Gastroesophageal sphincter (tissue), 4 donors: ENCODE data around the gene SLCO3A1. TPM values are rescaled to one million over a fixed set of nuclear protein-coding genes. Genes with fewer than 3 reads are reported as not detected.

ENCODE experiments used
- ATAC-seq: fragments of 150-250 bp; one replicate; pipeline ENCODE4 v1.9.1; 2016; ENCODE audit warnings: mild to moderate bottlenecking, moderate library complexity
- H3K27ac ChIP-seq, 4 donors: fragments of 200-600 bp; sonication (generic) in 3 of 4; 1 replicate in 3 of 4; 2 replicates in 1 of 4; pipeline ENCODE4 v1.5.1; 2016 to 2019
- H3K27me3 ChIP-seq: fragments of 200-600 bp; sonication (generic); one replicate; pipeline ENCODE4 v1.5.1; 2019
- H3K36me3 ChIP-seq, 2 donors: fragments of 200-600 bp; sonication (generic); one replicate each; pipeline ENCODE4 v1.5.1; 2019; ENCODE audit warnings: control low read depth in 1 of 2
- H3K4me1 ChIP-seq, 3 donors: fragments of 200-600 bp; sonication (generic); 1 replicate in 2 of 3; 2 replicates in 1 of 3; pipeline ENCODE4 v1.5.1; 2016 to 2019; ENCODE audit warnings: control low read depth in 2 of 3
- H3K4me3 ChIP-seq, 2 donors: fragments of 200-600 bp; sonication (generic); one replicate each; pipeline ENCODE4 v1.5.1; 2019; ENCODE audit warnings: mild to moderate bottlenecking in 1 of 2, moderate library complexity in 1 of 2
- H3K9me3 ChIP-seq, 3 donors: fragments of 200-600 bp; sonication (generic); one replicate each; pipeline ENCODE4 v1.5.1; 2017 to 2019; ENCODE audit warnings: control low read depth in 2 of 3
- EP300 ChIP-seq: sonication (generic); formaldehyde crosslinking; IDR thresholded peaks from one replicate; pipeline ENCODE4 v1.6.1; 2017; ENCODE audit warnings: antibody characterized with exemption, mild to moderate bottlenecking
- POLR2A ChIP-seq, 2 donors: fragments of 450-650 bp; IDR thresholded peaks; one replicate each; pipeline ENCODE4 v1.6.1; 2017; ENCODE audit warnings: antibody characterized with exemption in 2 of 2, mild to moderate bottlenecking in 2 of 2, moderate library complexity in 1 of 2
- POLR2AphosphoS5 ChIP-seq: sonication (generic); formaldehyde crosslinking; IDR thresholded peaks from one replicate; pipeline ENCODE4 v1.6.1; 2017; ENCODE audit warnings: antibody characterized with exemption
- WGBS, 2 donors: methylation state at CpG; one replicate each; pipeline ENCODE4 v1.1.5; 2018; ENCODE audit warnings: low coverage in 1 of 2; 5-methylcytosine and 5-hydroxymethylcytosine counted together
- total RNA-seq, 4 donors: library from RNA; depleted of rRNA; stranded (reverse); fragments of >200 nt; gene quantifications; one replicate each; pipeline ENCODE4 v1.1.0, GENCODE V29; 2016
- TF ChIP-seq, protein P1 (sequence below), 4 experiments: fragments of 200-600 bp in 2 of 4; fragments of 450-650 bp in 2 of 4; sonication (generic) in 1 of 4; IDR thresholded peaks; one replicate each; pipeline ENCODE4 v1.5.1; 2017 to 2019; ENCODE audit warnings: antibody characterized with exemption in 4 of 4, mild to moderate bottlenecking in 2 of 4, moderate library complexity in 2 of 4

Gene SLCO3A1
- total RNA-seq, 4 donors from 2014 or later: 10.1 to 14.4 (median 12.1) TPM

DNA sequence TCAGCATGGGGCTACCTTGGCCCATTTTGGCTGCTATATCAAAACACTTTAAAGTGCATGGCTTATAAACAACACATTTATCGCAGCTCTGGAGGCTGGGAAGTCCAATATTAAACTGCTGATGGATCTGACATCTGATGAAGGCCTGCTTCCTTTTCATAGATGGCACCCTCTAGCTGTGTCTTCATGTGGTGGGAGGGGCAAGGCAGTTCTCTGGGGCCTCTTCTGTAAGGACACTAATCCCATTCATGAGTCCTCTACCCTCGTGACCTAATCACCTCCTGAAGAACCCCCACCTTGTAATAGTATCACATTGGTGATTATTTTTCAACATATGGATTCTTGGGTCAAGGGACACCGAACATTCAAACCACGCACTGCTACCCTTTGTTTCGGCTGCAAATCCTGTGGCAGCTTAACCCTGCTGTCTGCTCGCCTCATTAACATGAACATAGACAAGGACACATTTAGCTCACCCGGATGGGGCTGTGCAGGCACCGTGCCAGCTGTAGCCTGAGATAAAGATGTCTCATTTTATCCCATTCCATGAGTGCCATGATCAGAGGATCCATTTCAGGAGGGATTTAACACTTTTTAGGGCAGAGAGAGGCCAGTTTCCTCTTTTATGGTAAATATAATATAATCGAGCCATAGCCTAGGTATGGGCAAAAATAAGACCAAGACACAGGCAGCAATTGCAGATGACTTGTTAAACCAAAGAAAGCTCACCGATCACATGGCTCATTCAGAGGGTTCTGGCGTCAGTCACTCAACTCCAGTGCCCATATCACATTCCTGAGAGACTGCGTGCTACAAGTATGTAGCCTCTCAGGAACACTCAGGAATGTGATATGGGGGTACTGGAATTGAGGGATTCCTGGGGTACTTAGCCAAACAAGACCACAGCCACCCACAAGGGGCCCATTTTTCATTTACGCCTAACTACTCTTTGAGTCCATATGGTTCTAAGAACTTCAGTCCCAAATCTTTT is 289.0 kb downstream of the SLCO3A1 start:
- no peaks in the 10 kb centered on the region for H3K4me1 ChIP-seq
- 92 to 97% methylated on average over 4 to 10 of the region's 13 CpGs for WGBS, 2 donors
- TF ChIP-seq POLR2AphosphoS5 (no peak), POLR2A (IDR thresholded peaks at IDR 0.05) (no peak), EP300 (no peak)
- TF ChIP-seq, protein P1, sequence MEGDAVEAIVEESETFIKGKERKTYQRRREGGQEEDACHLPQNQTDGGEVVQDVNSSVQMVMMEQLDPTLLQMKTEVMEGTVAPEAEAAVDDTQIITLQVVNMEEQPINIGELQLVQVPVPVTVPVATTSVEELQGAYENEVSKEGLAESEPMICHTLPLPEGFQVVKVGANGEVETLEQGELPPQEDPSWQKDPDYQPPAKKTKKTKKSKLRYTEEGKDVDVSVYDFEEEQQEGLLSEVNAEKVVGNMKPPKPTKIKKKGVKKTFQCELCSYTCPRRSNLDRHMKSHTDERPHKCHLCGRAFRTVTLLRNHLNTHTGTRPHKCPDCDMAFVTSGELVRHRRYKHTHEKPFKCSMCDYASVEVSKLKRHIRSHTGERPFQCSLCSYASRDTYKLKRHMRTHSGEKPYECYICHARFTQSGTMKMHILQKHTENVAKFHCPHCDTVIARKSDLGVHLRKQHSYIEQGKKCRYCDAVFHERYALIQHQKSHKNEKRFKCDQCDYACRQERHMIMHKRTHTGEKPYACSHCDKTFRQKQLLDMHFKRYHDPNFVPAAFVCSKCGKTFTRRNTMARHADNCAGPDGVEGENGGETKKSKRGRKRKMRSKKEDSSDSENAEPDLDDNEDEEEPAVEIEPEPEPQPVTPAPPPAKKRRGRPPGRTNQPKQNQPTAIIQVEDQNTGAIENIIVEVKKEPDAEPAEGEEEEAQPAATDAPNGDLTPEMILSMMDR (IDR thresholded peaks at IDR 0.05): no peak
- H3K9me3 ChIP-seq: no peaks in the 10 kb centered on the region
- no peak for ATAC-seq
- no peaks in the 10 kb centered on the region for H3K27me3 ChIP-seq
- H3K36me3 ChIP-seq: peaks cover 0 to 23% of the 10 kb centered on the region in 2 donors
- no peak overlapping the region for H3K4me3 ChIP-seq
- H3K27ac ChIP-seq: no peak overlapping the region

DNA sequence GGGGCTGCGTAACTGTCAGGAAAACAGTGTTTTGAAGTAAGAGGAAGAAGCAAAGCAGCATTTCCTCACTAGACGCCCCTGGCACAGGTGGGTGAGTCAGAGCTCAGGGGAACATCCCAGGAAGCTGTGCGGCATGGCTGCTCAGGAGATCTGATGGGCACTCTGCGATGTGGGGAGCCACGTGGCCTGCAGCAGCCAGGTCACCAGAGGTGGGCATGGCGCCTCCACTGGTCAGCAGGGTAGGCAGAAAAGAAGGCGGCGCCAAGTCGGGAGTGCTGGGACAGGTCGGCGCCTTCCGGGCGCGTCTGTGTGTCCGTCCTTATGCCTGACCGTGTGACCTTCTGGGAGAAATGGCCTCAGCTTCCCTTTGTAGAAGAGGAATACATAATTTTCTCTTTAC is 290.3 kb downstream of the SLCO3A1 start:
- TF ChIP-seq EP300 (no peak), POLR2A (IDR thresholded peaks at IDR 0.05) (no peak), POLR2AphosphoS5 (no peak)
- TF ChIP-seq, protein P1 (IDR thresholded peaks at IDR 0.05): no peak
- Histone ChIP-seq H3K27ac (no peak overlapping the region), H3K4me1 (no peaks in the 10 kb centered on the region), H3K36me3 (peaks cover 0 to 35% of the 10 kb centered on the region in 2 donors), H3K27me3 (no peaks in the 10 kb centered on the region), H3K9me3 (no peaks in the 10 kb centered on the region), H3K4me3 (no peak overlapping the region)
- ATAC-seq: no peak
- WGBS, 2 donors: 93 to 95% methylated on average over 15 of the region's 16 CpGs

DNA sequence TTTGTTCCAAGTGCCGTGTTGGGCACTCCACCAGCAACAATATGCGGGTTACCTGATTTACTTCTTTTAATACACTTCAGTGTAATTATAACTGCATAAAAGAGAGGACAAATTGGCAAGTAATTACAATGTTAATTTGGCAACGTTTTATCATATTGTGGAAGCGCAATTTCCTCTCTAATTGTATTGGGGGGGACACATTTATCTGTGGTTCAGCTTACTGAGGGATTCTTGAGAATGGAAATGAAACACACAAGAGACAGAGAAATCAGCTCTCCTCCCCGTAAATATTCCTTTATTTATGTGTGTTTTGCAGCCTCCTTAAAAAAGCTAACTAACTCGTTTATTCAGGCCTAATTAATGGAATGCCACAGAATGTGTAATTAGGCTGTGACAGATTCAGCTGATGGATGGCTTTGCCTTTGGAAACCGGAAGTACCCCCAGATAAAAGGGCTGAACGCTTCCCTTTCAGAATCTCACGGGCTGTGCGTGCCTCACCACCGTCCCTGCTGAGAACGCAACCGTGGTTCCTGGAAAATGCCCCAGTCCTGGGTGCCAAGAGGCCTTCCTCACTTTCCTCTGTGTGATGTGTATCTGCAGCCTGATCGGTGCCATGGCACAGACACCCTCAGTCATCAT is 293.1 kb downstream of the SLCO3A1 start:
- no peaks in the 10 kb centered on the region for H3K27me3 ChIP-seq
- no peak for ATAC-seq

DNA sequence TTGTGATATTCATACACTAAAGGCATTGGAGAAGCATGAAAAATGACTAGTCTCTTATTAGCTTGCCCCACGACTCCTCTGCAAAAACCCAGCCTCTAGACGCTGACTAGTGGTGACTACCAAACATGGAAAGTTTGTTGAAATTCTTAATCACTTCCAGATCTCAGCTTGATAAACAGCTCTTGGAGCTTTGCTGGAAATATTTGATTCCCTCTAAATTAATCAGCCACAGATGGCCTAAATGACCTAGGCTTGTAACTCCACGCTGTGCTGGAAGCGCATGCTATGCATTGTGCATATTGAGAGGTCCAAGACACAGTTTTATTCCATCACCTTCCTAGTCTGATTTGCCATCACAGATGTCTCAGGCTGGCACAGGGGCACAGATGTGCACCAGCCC is 295.5 kb downstream of the SLCO3A1 start:
- WGBS, 2 donors: 45 to 69% methylated on average over 2 of the region's 4 CpGs
- Histone ChIP-seq H3K27ac (no peak overlapping the region), H3K4me1 (no peaks in the 10 kb centered on the region), H3K27me3 (no peaks in the 10 kb centered on the region), H3K4me3 (no peak overlapping the region), H3K9me3 (no peaks in the 10 kb centered on the region), H3K36me3 (peaks cover 0 to 72% of the 10 kb centered on the region in 2 donors)
- TF ChIP-seq, protein P1 (IDR thresholded peaks at IDR 0.05): no peak
- TF ChIP-seq EP300 (no peak), POLR2AphosphoS5 (no peak), POLR2A (IDR thresholded peaks at IDR 0.05) (no peak)
- no peak for ATAC-seq

More for the DNA sequence above, 293.1 kb downstream of the SLCO3A1 start:
- WGBS, 2 donors: 81 to 83% methylated on average over 7 to 12 of the region's 14 CpGs
- H3K9me3 ChIP-seq: no peaks in the 10 kb centered on the region
- no peak for TF ChIP-seq POLR2A (IDR thresholded peaks at IDR 0.05)
- TF ChIP-seq, protein P1 (IDR thresholded peaks at IDR 0.05): no peak
- TF ChIP-seq POLR2AphosphoS5: no peak
- TF ChIP-seq EP300: no peak
- no peak overlapping the region for H3K4me3 ChIP-seq
- no peak overlapping the region for H3K27ac ChIP-seq
- H3K4me1 ChIP-seq: no peaks in the 10 kb centered on the region
- H3K36me3 ChIP-seq: peaks cover 0 to 53% of the 10 kb centered on the region in 2 donors
